H1 (cell line): ENCODE measurements around the gene OR4C6. TPM values are rescaled to one million over a fixed set of nuclear protein-coding genes. Genes with fewer than 3 reads are reported as not detected.

Source experiments
- RXRA ChIP-seq: IDR thresholded peaks from 2 replicates; pipeline ENCODE4 v1.6.1; 2011; ENCODE audit warnings: low read depth, mild to moderate bottlenecking, low read length, moderate library complexity; ENCODE audit not compliant: insufficient read depth
- TAF1 ChIP-seq: IDR thresholded peaks from 2 replicates; pipeline ENCODE4 v1.6.1; 2011; ENCODE audit warnings: mild to moderate bottlenecking, low read depth, low read length
- polyA plus RNA-seq, 7 experiments: library from polyadenylated mRNA; depleted of rRNA in 3 of 7; stranded (reverse) in 5 of 7; unstranded in 2 of 7; fragments of >200 nt in 5 of 7; fragments of 200-250 nt in 2 of 7; gene quantifications; 1 replicate in 5 of 7; 2 replicates in 1 of 7; 4 replicates in 1 of 7; pipeline versions ENCODE4 v1.2.1 to v1.2.3, GENCODE V29; 2011 to 2013; ENCODE audit warnings: missing spikeins in 2 of 7, mixed read lengths in 2 of 7
- total RNA-seq: library from RNA; stranded (reverse); fragmentation: NEBNext Ultra II Directional; extraction: Animal tissue kit (Norgen Biotek cat#: 25700); gene quantifications from 2 replicates; pipeline ENCODE4 v1.2.1, GENCODE V29; 2021
- TF ChIP-seq, protein P1 (sequence below): fragments of 300-600 bp; sonication (generic); IDR thresholded peaks from 2 replicates; pipeline ENCODE4 v1.7.1; 2012; ENCODE audit warnings: low read length, moderate library complexity, mild to moderate bottlenecking, inconsistent platforms; ENCODE audit not compliant: insufficient replicate concordance
- TF ChIP-seq, protein P2 (sequence below): IDR thresholded peaks from 2 replicates; pipeline ENCODE4 v1.6.1; 2011; ENCODE audit warnings: low read depth, mild to moderate bottlenecking, low read length; ENCODE audit not compliant: insufficient read depth

The OR4C6 gene
- total and polyA plus RNA-seq, 2 of the 8 experiments (the other 6 are each of a cell fraction or from before 2014, with no cell fraction given): not detected

- TF ChIP-seq, protein P1, sequence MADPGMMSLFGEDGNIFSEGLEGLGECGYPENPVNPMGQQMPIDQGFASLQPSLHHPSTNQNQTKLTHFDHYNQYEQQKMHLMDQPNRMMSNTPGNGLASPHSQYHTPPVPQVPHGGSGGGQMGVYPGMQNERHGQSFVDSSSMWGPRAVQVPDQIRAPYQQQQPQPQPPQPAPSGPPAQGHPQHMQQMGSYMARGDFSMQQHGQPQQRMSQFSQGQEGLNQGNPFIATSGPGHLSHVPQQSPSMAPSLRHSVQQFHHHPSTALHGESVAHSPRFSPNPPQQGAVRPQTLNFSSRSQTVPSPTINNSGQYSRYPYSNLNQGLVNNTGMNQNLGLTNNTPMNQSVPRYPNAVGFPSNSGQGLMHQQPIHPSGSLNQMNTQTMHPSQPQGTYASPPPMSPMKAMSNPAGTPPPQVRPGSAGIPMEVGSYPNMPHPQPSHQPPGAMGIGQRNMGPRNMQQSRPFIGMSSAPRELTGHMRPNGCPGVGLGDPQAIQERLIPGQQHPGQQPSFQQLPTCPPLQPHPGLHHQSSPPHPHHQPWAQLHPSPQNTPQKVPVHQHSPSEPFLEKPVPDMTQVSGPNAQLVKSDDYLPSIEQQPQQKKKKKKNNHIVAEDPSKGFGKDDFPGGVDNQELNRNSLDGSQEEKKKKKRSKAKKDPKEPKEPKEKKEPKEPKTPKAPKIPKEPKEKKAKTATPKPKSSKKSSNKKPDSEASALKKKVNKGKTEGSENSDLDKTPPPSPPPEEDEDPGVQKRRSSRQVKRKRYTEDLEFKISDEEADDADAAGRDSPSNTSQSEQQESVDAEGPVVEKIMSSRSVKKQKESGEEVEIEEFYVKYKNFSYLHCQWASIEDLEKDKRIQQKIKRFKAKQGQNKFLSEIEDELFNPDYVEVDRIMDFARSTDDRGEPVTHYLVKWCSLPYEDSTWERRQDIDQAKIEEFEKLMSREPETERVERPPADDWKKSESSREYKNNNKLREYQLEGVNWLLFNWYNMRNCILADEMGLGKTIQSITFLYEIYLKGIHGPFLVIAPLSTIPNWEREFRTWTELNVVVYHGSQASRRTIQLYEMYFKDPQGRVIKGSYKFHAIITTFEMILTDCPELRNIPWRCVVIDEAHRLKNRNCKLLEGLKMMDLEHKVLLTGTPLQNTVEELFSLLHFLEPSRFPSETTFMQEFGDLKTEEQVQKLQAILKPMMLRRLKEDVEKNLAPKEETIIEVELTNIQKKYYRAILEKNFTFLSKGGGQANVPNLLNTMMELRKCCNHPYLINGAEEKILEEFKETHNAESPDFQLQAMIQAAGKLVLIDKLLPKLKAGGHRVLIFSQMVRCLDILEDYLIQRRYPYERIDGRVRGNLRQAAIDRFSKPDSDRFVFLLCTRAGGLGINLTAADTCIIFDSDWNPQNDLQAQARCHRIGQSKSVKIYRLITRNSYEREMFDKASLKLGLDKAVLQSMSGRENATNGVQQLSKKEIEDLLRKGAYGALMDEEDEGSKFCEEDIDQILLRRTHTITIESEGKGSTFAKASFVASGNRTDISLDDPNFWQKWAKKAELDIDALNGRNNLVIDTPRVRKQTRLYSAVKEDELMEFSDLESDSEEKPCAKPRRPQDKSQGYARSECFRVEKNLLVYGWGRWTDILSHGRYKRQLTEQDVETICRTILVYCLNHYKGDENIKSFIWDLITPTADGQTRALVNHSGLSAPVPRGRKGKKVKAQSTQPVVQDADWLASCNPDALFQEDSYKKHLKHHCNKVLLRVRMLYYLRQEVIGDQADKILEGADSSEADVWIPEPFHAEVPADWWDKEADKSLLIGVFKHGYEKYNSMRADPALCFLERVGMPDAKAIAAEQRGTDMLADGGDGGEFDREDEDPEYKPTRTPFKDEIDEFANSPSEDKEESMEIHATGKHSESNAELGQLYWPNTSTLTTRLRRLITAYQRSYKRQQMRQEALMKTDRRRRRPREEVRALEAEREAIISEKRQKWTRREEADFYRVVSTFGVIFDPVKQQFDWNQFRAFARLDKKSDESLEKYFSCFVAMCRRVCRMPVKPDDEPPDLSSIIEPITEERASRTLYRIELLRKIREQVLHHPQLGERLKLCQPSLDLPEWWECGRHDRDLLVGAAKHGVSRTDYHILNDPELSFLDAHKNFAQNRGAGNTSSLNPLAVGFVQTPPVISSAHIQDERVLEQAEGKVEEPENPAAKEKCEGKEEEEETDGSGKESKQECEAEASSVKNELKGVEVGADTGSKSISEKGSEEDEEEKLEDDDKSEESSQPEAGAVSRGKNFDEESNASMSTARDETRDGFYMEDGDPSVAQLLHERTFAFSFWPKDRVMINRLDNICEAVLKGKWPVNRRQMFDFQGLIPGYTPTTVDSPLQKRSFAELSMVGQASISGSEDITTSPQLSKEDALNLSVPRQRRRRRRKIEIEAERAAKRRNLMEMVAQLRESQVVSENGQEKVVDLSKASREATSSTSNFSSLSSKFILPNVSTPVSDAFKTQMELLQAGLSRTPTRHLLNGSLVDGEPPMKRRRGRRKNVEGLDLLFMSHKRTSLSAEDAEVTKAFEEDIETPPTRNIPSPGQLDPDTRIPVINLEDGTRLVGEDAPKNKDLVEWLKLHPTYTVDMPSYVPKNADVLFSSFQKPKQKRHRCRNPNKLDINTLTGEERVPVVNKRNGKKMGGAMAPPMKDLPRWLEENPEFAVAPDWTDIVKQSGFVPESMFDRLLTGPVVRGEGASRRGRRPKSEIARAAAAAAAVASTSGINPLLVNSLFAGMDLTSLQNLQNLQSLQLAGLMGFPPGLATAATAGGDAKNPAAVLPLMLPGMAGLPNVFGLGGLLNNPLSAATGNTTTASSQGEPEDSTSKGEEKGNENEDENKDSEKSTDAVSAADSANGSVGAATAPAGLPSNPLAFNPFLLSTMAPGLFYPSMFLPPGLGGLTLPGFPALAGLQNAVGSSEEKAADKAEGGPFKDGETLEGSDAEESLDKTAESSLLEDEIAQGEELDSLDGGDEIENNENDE: no peak
- TF ChIP-seq, protein P2, sequence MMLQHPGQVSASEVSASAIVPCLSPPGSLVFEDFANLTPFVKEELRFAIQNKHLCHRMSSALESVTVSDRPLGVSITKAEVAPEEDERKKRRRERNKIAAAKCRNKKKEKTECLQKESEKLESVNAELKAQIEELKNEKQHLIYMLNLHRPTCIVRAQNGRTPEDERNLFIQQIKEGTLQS: no peak
- no peak for TF ChIP-seq RXRA
- TF ChIP-seq TAF1: no peak
Measured at GRCh38 chr11:55634813-55635212, 27.2 kb upstream of the OR4C6 start, which contains the start of gene OR4P4 (continued).
